A673 (cell line): ENCODE measurements around the gene NLGN1.

Experiments
- EZH2 ChIP-seq: fragments of 200-600 bp; sonication (generic); IDR thresholded peaks from 2 replicates; pipeline ENCODE4 v1.6.1; 2017; ENCODE audit warnings: borderline replicate concordance, low read depth, mild to moderate bottlenecking, mixed read lengths, antibody characterized with exemption, low read length; ENCODE audit not compliant: poor library complexity, severe bottlenecking
- TF ChIP-seq, protein P1 (sequence below): fragments of 300-800, 200-600 bp; sonication (generic); conservative IDR thresholded peaks from 2 replicates; pipeline ENCODE4 v1.5.1; 2017; ENCODE audit warnings: low read depth, mild to moderate bottlenecking, antibody characterized with exemption, low read length, moderate library complexity, mixed read lengths

DNA sequence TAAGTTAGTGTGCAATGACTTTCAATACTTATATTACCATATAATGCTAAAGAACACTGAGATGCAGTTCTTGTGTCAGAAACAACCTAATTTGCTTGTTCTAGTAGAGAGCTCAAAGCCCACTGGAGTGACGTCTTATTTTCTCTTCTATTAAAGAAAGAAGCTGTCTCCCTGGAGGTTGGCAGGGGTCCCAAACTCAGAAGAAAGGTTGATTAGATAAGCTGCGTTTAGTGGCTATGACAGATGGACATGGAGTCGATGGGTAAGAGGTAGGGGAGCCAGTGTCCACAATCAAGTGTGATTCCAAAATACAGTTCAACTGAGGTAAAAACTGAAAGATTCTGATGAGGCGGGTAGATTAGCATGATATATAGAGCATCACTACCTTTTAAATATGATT is 363.6 kb downstream of the NLGN1 start:
- TF ChIP-seq, protein P1, sequence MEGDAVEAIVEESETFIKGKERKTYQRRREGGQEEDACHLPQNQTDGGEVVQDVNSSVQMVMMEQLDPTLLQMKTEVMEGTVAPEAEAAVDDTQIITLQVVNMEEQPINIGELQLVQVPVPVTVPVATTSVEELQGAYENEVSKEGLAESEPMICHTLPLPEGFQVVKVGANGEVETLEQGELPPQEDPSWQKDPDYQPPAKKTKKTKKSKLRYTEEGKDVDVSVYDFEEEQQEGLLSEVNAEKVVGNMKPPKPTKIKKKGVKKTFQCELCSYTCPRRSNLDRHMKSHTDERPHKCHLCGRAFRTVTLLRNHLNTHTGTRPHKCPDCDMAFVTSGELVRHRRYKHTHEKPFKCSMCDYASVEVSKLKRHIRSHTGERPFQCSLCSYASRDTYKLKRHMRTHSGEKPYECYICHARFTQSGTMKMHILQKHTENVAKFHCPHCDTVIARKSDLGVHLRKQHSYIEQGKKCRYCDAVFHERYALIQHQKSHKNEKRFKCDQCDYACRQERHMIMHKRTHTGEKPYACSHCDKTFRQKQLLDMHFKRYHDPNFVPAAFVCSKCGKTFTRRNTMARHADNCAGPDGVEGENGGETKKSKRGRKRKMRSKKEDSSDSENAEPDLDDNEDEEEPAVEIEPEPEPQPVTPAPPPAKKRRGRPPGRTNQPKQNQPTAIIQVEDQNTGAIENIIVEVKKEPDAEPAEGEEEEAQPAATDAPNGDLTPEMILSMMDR = no peak
- no peak for TF ChIP-seq EZH2
